IPS-18a (cell line): Measurements from ENCODE around the gene GPATCH2L.

ENCODE experiments used
- H3K27ac ChIP-seq: one replicate; pipeline ENCODE4 v1.5.1; 2013; ENCODE audit warnings: low read length
- H3K27me3 ChIP-seq: one replicate; pipeline ENCODE4 v1.6.1; 2013; ENCODE audit warnings: mild to moderate bottlenecking, low read length; ENCODE audit not compliant: control insufficient read depth, insufficient read depth
- H3K36me3 ChIP-seq: one replicate; pipeline ENCODE4 v1.6.1; 2013; ENCODE audit warnings: low read depth, low read length; ENCODE audit not compliant: control insufficient read depth
- H3K4me1 ChIP-seq: one replicate; pipeline ENCODE4 v1.6.1; 2013; ENCODE audit warnings: low read depth, low read length; ENCODE audit not compliant: control insufficient read depth
- H3K4me3 ChIP-seq: one replicate; pipeline ENCODE4 v1.5.1; 2013; ENCODE audit warnings: low read length
- H3K9ac ChIP-seq: one replicate; pipeline ENCODE4 v1.6.1; 2013; ENCODE audit warnings: mild to moderate bottlenecking, low read length, moderate library complexity
- H3K9me3 ChIP-seq: one replicate; pipeline ENCODE4 v1.6.1; 2013; ENCODE audit warnings: low read depth, low read length; ENCODE audit not compliant: control insufficient read depth

GPATCH2L gene

GRCh38 chr14:76175942-76176341 is 24.2 kb downstream of the GPATCH2L start:
- H3K36me3 ChIP-seq, result peaks cover 74% of the 10 kb centered on the region
- no peaks in the 10 kb centered on the region for H3K4me1 ChIP-seq
- no peak overlapping the region for H3K9ac ChIP-seq
- no peak overlapping the region for H3K27ac ChIP-seq
- no peak overlapping the region for H3K4me3 ChIP-seq
- H3K9me3 ChIP-seq, result no peaks in the 10 kb centered on the region
- no peaks in the 10 kb centered on the region for H3K27me3 ChIP-seq

- H3K9ac ChIP-seq, result no peak overlapping the region
- peaks cover 74% of the 10 kb centered on the region for H3K36me3 ChIP-seq
- no peaks in the 10 kb centered on the region for H3K27me3 ChIP-seq
- no peak overlapping the region for H3K27ac ChIP-seq
- no peaks in the 10 kb centered on the region for H3K9me3 ChIP-seq
- no peaks in the 10 kb centered on the region for H3K4me1 ChIP-seq
- H3K4me3 ChIP-seq, result no peak overlapping the region
Measured at GRCh38 chr14:76181546-76181945, 29.8 kb downstream of the GPATCH2L start.

GRCh38 chr14:76186308-76187027 is 34.7 kb downstream of the GPATCH2L start:
- no peaks in the 10 kb centered on the region for H3K4me1 ChIP-seq
- no peak overlapping the region for H3K27ac ChIP-seq
- H3K9ac ChIP-seq, result no peak overlapping the region
- H3K27me3 ChIP-seq, result no peaks in the 10 kb centered on the region
- no peaks in the 10 kb centered on the region for H3K9me3 ChIP-seq
- peaks cover 45% of the 10 kb centered on the region for H3K36me3 ChIP-seq
- no peak overlapping the region for H3K4me3 ChIP-seq

GRCh38 chr14:76191297-76191696 is 39.6 kb downstream of the GPATCH2L start:
- H3K27me3 ChIP-seq, result no peaks in the 10 kb centered on the region
- H3K9me3 ChIP-seq, result no peaks in the 10 kb centered on the region
- peaks cover 36% of the 10 kb centered on the region for H3K36me3 ChIP-seq
- H3K4me3 ChIP-seq, result no peak overlapping the region
- H3K9ac ChIP-seq, result no peak overlapping the region
- H3K27ac ChIP-seq, result no peak overlapping the region
- no peaks in the 10 kb centered on the region for H3K4me1 ChIP-seq

GRCh38 chr14:76193696-76194095 is 42.0 kb downstream of the GPATCH2L start:
- H3K4me3 ChIP-seq, result no peak overlapping the region
- H3K27ac ChIP-seq, result no peak overlapping the region
- H3K9ac ChIP-seq, result no peak overlapping the region
- H3K36me3 ChIP-seq, result peaks cover 48% of the 10 kb centered on the region
- H3K9me3 ChIP-seq, result no peaks in the 10 kb centered on the region
- no peaks in the 10 kb centered on the region for H3K4me1 ChIP-seq
- no peaks in the 10 kb centered on the region for H3K27me3 ChIP-seq

GRCh38 chr14:76194327-76194726 is 42.6 kb downstream of the GPATCH2L start:
- Histone ChIP-seq H3K9me3 (no peaks in the 10 kb centered on the region), H3K27me3 (no peaks in the 10 kb centered on the region), H3K4me1 (no peaks in the 10 kb centered on the region), H3K9ac (no peak overlapping the region), H3K4me3 (no peak overlapping the region), H3K36me3 (peaks cover 48% of the 10 kb centered on the region), H3K27ac (no peak overlapping the region)

- Histone ChIP-seq H3K4me1 (no peaks in the 10 kb centered on the region), H3K9ac (no peak overlapping the region), H3K27me3 (no peaks in the 10 kb centered on the region), H3K4me3 (no peak overlapping the region), H3K36me3 (peaks cover 50% of the 10 kb centered on the region), H3K9me3 (no peaks in the 10 kb centered on the region), H3K27ac (no peak overlapping the region)
Measured at GRCh38 chr14:76195003-76195402, 43.3 kb downstream of the GPATCH2L start.

GRCh38 chr14:76196980-76197695 is 45.4 kb downstream of the GPATCH2L start:
- no peaks in the 10 kb centered on the region for H3K27me3 ChIP-seq
- H3K36me3 ChIP-seq, result peaks cover 61% of the 10 kb centered on the region
- H3K9me3 ChIP-seq, result no peaks in the 10 kb centered on the region
- H3K27ac ChIP-seq, result no peak overlapping the region
- H3K4me1 ChIP-seq, result no peaks in the 10 kb centered on the region
- no peak overlapping the region for H3K4me3 ChIP-seq
- no peak overlapping the region for H3K9ac ChIP-seq

GRCh38 chr14:76201162-76201561 is 49.4 kb downstream of the GPATCH2L start:
- Histone ChIP-seq H3K9me3 (no peaks in the 10 kb centered on the region), H3K9ac (no peak overlapping the region), H3K27ac (no peak overlapping the region), H3K36me3 (peaks cover 48% of the 10 kb centered on the region), H3K4me1 (no peaks in the 10 kb centered on the region), H3K4me3 (no peak overlapping the region), H3K27me3 (no peaks in the 10 kb centered on the region)

- Histone ChIP-seq H3K4me3 (no peak overlapping the region), H3K36me3 (peaks cover 28% of the 10 kb centered on the region), H3K9ac (no peak overlapping the region), H3K9me3 (no peaks in the 10 kb centered on the region), H3K4me1 (peaks cover 11% of the 10 kb centered on the region), H3K27ac (no peak overlapping the region), H3K27me3 (no peaks in the 10 kb centered on the region)
Measured at GRCh38 chr14:76203086-76204001, 51.6 kb downstream of the GPATCH2L start.

GRCh38 chr14:76204461-76205230 is 52.9 kb downstream of the GPATCH2L start:
- Histone ChIP-seq H3K4me1 (peaks cover 13% of the 10 kb centered on the region), H3K36me3 (peaks cover 22% of the 10 kb centered on the region), H3K27ac (no peak overlapping the region), H3K9me3 (no peaks in the 10 kb centered on the region), H3K4me3 (no peak overlapping the region), H3K9ac (no peak overlapping the region), H3K27me3 (no peaks in the 10 kb centered on the region)
